IPS DF 4.7 (cell line): ENCODE results near the gene EMILIN2.
"Not testable (repeated sequence)": the region's sequence is repeated elsewhere in the genome, so short reads cannot be mapped to it uniquely, and the experiment has no call there.

Experiments
- DNase-seq: peaks from one replicate; pipeline ENCODE4 v3.0.0-alpha.2; 2013; ENCODE audit warnings: low spot score; ENCODE audit errors: extremely low read depth

EMILIN2 gene

GRCh38 chr18:2843146-2843545 is 3.7 kb upstream of the EMILIN2 start:
- no peak for DNase-seq

DNA sequence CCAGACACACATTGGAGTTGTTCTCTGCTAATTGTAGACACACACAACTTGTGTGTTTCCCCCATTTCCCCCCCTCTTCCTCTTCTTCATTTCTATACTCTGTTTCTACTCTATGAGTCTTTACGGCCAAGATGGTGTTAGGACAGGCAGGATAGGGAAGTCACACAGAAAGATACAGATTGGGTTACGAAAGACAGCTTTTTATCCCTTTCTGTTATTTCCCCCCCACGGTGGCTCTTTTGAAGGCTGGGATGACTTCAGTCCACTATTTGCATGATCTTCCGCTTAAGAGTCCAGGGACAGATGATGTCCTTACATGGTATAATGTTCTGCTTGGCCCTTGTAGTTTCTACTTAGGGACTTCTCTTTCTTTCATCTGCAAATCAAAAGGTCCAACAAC is 1.6 kb upstream of the EMILIN2 start:
- DNase-seq, result no peak

DNA sequence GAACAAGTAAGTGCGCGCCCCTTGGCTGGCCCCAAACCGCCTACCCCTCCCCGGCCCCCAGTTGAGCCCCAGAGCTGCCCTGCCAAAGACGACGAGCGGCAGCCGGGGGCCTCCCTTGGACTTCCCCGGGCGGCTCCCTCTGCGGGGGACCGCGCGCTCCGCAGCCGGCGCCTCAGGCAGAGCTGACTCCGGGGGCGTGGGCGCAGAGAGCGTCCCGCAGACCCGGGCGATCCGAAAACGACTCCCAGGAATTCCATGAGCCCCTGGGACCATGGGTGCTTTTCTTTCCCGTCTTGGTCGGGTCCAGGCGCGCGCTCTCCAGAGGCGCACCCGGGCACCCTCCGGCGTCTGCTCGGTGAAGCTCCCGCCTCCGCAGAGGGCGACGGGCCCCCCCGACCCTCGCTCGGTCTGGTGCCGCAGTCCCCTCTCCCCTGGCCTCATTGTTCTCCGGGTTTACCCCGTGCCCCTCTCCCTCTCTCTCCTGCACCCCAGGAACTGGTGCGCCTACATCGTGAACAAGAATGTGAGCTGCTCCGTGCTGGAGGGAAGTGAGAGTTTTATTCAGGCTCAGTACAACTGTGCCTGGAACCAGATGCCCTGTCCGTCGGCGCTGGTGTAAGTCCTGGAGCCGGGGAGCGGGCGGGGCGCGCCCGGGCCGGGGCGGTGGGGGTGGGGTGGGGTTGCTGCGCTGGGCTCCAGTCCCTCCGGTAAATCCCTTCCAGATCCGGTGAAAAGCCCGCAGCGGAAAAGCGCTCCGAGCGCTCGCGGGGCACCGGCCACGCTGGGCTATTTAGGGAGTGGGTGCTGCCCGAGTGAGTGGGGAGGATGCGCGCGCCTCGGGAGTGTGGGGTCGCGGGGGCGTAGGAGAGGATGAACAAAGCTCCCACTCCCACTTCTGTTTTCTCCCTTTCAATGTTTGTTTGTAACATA is 776 bp downstream of the EMILIN2 start:
- DNase-seq, result no peak

GRCh38 chr18:2848247-2849246 is 1.7 kb downstream of the EMILIN2 start:
- DNase-seq, result no peak

DNA sequence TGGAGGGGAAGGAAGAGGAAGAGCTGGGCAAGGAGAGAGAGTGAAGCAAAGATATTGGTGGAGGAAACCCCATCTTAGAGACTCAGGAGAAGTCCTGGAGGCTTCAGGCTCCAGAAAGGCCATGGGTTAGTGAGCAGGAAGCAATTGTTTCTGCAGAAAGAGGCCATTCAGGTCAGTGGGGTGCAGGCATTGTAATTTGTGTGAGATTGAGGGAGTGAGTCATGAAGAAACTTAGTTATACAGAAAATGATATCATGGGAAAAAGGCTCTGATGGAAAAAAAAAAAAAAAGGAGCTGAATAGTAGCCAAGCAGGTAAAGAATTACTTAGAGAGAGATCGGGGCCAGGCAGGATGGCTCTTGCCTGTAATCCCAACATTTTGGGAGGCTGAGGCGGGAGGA is 4.0 kb downstream of the EMILIN2 start:
- DNase-seq, result no peak

- no peak for DNase-seq
Measured at GRCh38 chr18:2851771-2852170, 5.0 kb downstream of the EMILIN2 start.

DNA sequence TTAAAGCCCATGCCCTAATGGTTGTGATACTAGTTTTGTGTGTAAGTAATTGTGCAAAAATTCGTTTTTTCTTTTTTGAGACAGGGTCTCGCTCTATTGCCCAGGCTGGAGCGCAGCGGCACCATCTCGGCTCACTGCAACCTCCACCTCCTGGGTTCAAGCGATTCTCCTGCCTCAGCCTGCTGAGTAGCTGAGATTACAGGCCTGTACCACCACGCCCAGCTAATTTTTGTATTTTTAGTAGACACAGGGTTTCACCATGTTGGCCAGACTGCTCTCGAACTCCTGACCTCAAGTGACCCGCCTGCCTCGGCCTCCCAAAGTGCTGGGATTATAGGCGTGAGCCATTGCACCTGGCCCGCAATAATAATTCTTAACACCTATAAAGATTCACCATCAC is 5.7 kb downstream of the EMILIN2 start:
- DNase-seq, result not testable (repeated sequence)

GRCh38 chr18:2853173-2853925 is 6.5 kb downstream of the EMILIN2 start:
- DNase-seq, result no peak

- no peak for DNase-seq
Measured at GRCh38 chr18:2853926-2854664, 7.3 kb downstream of the EMILIN2 start.

- no peak for DNase-seq
Measured at GRCh38 chr18:2854875-2855274, 8.1 kb downstream of the EMILIN2 start.

DNA sequence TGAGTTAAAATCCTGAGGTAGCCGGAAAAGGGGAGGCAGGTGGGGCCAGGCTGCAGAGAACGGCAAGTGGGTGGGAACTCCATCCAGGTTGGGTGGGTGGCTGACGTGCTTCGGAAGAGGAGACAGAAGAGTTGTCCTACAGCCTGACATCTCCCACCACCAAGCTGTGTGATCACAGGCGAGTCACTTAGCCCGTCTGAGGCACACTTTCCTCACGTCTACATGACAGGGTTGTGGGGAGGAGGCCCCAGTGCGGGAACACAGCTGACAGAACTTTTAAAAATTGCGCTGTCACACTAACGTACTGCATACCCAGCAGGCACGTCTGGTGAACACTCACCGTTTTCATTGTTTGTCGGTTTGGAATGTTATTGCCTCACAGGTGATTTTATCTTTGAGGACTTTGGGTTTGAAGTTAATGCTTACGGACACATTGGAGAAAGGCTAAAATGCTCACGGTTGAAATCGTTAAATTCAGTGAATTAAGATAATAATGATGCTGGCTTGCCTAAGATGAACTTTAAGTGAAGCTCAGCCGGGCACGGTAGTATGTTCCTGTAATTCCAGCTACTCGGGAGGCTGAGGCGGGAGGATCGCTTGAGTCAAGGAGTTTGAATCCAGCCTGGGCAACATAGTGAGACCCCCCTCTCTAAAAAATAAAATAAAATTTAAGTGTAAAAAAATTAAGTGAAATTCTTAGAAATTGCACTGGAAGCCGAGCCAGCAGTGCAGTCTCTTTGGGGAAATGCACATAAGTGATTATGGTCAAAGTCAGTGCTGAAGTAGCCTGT is 8.9 kb downstream of the EMILIN2 start:
- no peak for DNase-seq

- DNase-seq, result no peak
Measured at GRCh38 chr18:2856547-2857170, 9.9 kb downstream of the EMILIN2 start.

GRCh38 chr18:2857491-2858131 is 10.8 kb downstream of the EMILIN2 start:
- DNase-seq, result no peak

- DNase-seq, result not testable (repeated sequence)
Measured at GRCh38 chr18:2860397-2860796, 13.6 kb downstream of the EMILIN2 start.

DNA sequence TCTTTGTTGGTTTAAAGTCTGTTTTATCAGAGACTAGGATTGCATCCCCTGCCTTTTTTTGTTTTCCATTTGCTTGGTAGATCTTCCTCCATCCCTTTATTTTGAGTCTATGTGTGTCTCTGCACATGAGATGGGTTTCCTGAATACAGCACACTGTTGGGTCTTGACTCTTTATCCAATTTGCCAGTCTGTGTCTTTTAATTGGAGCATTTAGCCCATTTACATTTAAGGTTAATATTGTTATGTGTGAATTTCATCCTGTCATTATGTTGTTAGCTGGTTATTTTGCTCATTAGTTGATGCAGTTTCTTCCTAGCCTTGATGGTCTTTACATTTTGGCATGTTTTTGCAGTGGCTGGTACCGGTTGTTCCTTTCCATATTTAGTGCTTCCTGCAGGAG is 17.2 kb downstream of the EMILIN2 start:
- not testable (repeated sequence) for DNase-seq

GRCh38 chr18:2866465-2866864 is 19.7 kb downstream of the EMILIN2 start:
- DNase-seq, result not testable (repeated sequence)

GRCh38 chr18:2869207-2869606 is 22.4 kb downstream of the EMILIN2 start:
- no peak for DNase-seq

- DNase-seq, result no peak
Measured at GRCh38 chr18:2871111-2871720, 24.4 kb downstream of the EMILIN2 start.
